ENCODE measurements around the gene MRGPRD. TPM values are rescaled to one million over a fixed set of nuclear protein-coding genes. Genes with fewer than 3 reads are reported as not detected.

The MRGPRD gene
- total and polyA plus RNA-seq, 4 donors, result not detected

DNA sequence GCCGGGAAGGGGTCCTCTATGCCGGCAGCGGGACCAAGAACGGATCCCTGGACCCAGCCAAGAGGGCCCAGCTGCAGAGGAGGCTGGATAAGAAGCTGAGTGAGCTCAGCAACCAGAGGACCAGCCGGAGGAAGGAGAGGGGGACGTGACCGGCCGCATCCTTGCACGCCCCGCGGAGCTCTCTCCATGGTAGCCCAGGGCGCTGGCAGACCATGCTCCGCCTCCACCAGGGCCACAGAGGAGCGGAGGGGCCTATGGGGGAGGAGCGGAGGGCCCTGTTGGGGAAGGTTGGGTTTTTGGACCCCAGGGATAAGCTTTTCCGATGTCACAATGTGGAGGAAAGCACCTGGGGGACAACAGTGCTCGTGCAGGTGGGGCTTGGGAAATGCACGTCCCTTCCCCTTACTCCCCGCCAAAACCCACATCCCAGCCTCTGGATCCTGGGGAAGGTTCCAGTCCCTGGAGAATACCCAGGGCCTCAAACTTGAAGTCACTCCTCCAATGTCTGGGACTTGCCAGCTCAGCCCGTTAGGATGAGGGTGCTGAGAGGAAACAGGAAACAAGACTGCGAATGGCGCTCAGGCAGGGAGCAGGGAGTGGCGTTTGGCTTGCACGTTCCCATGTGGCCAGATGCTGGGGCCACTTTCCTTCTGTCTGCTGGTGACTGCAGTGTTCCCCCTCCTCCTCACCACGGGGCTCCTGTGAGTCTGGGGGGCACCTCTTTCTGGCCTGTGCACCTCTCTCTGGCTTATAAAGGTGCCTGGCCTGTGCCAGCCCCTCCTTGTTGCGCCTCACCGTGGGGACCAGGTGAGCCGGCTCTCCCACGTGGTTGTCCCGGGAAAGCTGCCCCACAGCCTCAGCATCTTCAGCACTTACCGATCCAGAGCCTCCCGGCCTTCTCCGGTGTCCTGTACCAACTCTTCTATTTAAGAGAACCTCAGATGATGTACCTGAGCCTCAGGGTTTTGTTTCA lies 40.9 kb downstream of the MRGPRD start:
- no peak for DNase-seq (ENCODE audit: low spot score)

DNA sequence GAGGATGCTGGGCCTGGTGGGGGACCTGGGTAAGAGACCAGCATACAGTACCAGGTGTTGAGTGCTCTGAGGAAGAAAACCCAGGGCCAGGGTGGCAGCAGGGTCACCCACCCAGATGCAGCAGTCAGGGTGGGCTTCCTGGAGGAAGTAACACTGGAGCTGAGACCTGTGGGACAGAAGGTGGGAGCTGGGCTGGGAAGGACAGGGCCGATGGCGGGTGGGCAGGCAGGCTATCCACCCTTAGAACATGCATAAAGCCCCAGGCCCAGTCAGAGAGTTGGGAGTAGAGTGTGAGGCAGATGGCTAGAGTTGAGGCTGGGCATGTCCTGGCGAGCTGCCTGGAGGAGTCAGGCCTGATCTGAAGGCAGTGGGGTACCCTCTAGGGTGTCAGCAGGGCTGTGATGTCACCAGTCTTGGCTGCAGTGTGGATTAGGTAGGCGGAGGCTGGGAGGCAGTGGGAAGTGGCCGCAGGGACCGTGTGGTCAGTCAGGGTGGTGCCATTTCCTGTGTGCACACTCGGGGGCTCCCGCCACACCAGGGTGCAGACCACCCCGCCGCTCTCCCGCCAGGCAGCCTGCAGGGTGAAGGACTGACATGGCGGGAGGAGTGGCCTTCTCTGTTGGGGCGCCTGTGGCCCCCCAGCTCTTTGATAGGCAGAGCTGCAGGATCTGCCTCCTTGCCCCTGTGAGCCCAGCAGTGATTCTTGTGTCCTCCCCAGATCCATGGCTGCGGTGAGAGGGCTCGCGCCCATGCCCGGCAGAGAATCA lies 41.8 kb downstream of the MRGPRD start:
- peaks cover 23 to 56% (median 26%) of the 10 kb centered on the region in 4 donors for H3K36me3 ChIP-seq (ENCODE audit: control insufficient read depth in 4 of 4, insufficient read depth in 3 of 4, low read depth in 1 of 4, low read length in 3 of 4)
- no peak for DNase-seq (ENCODE audit: low spot score)

More for the DNA sequence above, 40.9 kb downstream of the MRGPRD start:
- H3K36me3 ChIP-seq (ENCODE audit: control insufficient read depth in 4 of 4, insufficient read depth in 3 of 4, low read depth in 1 of 4, low read length in 3 of 4), result peaks cover 17 to 49% (median 23%) of the 10 kb centered on the region in 4 donors
- no peak overlapping the region for H3K27ac ChIP-seq (ENCODE audit: low read depth in 1 of 2, low read length in 2 of 2)
- H3K9ac ChIP-seq (ENCODE audit: low read depth in 1 of 2, low read length in 2 of 2), result no peak overlapping the region
- WGBS, result 89% methylated on average over 33 of the region's 33 CpGs
- H3K9me3 ChIP-seq (ENCODE audit: control insufficient read depth in 4 of 4, low read length in 3 of 4), result no peaks in the 10 kb centered on the region
- H3K27me3 ChIP-seq (ENCODE audit: control insufficient read depth in 4 of 4, insufficient read depth in 4 of 4, low read length in 3 of 4), result no peaks in the 10 kb centered on the region
- no peak overlapping the region for H3K4me3 ChIP-seq (ENCODE audit: low read depth in 1 of 3, low read length in 3 of 3)
- H3K4me1 ChIP-seq (ENCODE audit: control insufficient read depth in 4 of 4, insufficient read depth in 4 of 4, low read length in 3 of 4), result no peaks in the 10 kb centered on the region
- TF ChIP-seq, protein P1, sequence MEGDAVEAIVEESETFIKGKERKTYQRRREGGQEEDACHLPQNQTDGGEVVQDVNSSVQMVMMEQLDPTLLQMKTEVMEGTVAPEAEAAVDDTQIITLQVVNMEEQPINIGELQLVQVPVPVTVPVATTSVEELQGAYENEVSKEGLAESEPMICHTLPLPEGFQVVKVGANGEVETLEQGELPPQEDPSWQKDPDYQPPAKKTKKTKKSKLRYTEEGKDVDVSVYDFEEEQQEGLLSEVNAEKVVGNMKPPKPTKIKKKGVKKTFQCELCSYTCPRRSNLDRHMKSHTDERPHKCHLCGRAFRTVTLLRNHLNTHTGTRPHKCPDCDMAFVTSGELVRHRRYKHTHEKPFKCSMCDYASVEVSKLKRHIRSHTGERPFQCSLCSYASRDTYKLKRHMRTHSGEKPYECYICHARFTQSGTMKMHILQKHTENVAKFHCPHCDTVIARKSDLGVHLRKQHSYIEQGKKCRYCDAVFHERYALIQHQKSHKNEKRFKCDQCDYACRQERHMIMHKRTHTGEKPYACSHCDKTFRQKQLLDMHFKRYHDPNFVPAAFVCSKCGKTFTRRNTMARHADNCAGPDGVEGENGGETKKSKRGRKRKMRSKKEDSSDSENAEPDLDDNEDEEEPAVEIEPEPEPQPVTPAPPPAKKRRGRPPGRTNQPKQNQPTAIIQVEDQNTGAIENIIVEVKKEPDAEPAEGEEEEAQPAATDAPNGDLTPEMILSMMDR (IDR thresholded peaks at IDR 0.05; ENCODE audit: low read depth, low read length, missing input control), result no peak
- no peak for TF ChIP-seq EGR1 (IDR thresholded peaks at IDR 0.05; ENCODE audit: low read depth in 2 of 2)
- no peak for TF ChIP-seq HNF4G (IDR thresholded peaks at IDR 0.05)
- no peak for TF ChIP-seq TAF1 (conservative IDR thresholded peaks at IDR 0.05)

DNA sequence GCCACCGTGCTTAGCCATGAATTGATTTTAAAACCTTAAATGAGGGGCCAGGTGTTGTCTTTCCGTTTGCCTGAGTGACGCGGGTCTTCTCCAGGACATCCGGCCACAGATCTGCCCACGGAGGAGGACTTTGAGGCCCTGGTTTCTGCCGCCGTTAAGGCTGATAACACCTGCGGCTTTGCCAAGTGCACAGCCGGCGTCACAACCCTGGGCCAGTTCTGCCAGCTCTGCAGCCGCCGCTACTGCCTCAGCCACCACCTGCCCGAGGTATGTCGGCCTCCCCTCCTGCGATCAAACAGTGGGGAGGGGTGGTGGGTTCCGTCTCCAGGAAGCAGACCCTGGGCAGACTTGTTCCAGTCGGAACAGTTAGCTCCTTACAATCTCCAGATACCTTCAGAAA lies 42.7 kb downstream of the MRGPRD start:
- Histone ChIP-seq H3K4me3 (ENCODE audit: low read depth in 1 of 3, low read length in 3 of 3) (no peak overlapping the region), H3K36me3 (ENCODE audit: control insufficient read depth in 4 of 4, insufficient read depth in 3 of 4, low read depth in 1 of 4, low read length in 3 of 4) (peaks cover 25 to 65% (median 27%) of the 10 kb centered on the region in 4 donors), H3K27ac (ENCODE audit: low read depth in 1 of 2, low read length in 2 of 2) (no peak overlapping the region), H3K9me3 (ENCODE audit: control insufficient read depth in 4 of 4, low read length in 3 of 4) (no peaks in the 10 kb centered on the region), H3K27me3 (ENCODE audit: control insufficient read depth in 4 of 4, insufficient read depth in 4 of 4, low read length in 3 of 4) (no peaks in the 10 kb centered on the region), H3K4me1 (ENCODE audit: control insufficient read depth in 4 of 4, insufficient read depth in 4 of 4, low read length in 3 of 4) (no peaks in the 10 kb centered on the region), H3K9ac (ENCODE audit: low read depth in 1 of 2, low read length in 2 of 2) (no peak overlapping the region)
- DNase-seq (ENCODE audit: low spot score), result no peak
- WGBS, result 93% methylated on average over 18 of the region's 18 CpGs
- TF ChIP-seq JUND (IDR thresholded peaks at IDR 0.05) (no peak), HNF4G (IDR thresholded peaks at IDR 0.05) (no peak), NR2F2 (IDR thresholded peaks at IDR 0.05) (no peak), RXRA (IDR thresholded peaks at IDR 0.05) (no peak), SP1 (IDR thresholded peaks at IDR 0.05) (no peak), HNF4A (conservative IDR thresholded peaks at IDR 0.05) (no peak), FOXA1 (IDR thresholded peaks at IDR 0.05) (no peak), FOXA2 (IDR thresholded peaks at IDR 0.05) (no peak), GABPA (IDR thresholded peaks at IDR 0.05 in 1 of 2, conservative IDR thresholded peaks at IDR 0.05 in 1 of 2) (no peak), EGR1 (IDR thresholded peaks at IDR 0.05; ENCODE audit: low read depth in 2 of 2) (no peak), YY1 (IDR thresholded peaks at IDR 0.05) (no peak), RAD21 (IDR thresholded peaks at IDR 0.05) (no peak), TAF1 (conservative IDR thresholded peaks at IDR 0.05) (no peak)
- TF ChIP-seq, protein P2, sequence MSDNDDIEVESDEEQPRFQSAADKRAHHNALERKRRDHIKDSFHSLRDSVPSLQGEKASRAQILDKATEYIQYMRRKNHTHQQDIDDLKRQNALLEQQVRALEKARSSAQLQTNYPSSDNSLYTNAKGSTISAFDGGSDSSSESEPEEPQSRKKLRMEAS (IDR thresholded peaks at IDR 0.05), result no peak
- TF ChIP-seq, protein P1 (IDR thresholded peaks at IDR 0.05; ENCODE audit: low read depth, low read length, missing input control), result no peak
- TF ChIP-seq, protein P3, sequence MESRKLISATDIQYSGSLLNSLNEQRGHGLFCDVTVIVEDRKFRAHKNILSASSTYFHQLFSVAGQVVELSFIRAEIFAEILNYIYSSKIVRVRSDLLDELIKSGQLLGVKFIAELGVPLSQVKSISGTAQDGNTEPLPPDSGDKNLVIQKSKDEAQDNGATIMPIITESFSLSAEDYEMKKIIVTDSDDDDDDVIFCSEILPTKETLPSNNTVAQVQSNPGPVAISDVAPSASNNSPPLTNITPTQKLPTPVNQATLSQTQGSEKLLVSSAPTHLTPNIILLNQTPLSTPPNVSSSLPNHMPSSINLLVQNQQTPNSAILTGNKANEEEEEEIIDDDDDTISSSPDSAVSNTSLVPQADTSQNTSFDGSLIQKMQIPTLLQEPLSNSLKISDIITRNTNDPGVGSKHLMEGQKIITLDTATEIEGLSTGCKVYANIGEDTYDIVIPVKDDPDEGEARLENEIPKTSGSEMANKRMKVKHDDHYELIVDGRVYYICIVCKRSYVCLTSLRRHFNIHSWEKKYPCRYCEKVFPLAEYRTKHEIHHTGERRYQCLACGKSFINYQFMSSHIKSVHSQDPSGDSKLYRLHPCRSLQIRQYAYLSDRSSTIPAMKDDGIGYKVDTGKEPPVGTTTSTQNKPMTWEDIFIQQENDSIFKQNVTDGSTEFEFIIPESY (IDR thresholded peaks at IDR 0.05), result no peak

More for the DNA sequence above, 41.8 kb downstream of the MRGPRD start:
- Histone ChIP-seq H3K9me3 (ENCODE audit: control insufficient read depth in 4 of 4, low read length in 3 of 4) (no peaks in the 10 kb centered on the region), H3K4me3 (ENCODE audit: low read depth in 1 of 3, low read length in 3 of 3) (no peak overlapping the region), H3K27me3 (ENCODE audit: control insufficient read depth in 4 of 4, insufficient read depth in 4 of 4, low read length in 3 of 4) (no peaks in the 10 kb centered on the region), H3K9ac (ENCODE audit: low read depth in 1 of 2, low read length in 2 of 2) (no peak overlapping the region), H3K4me1 (ENCODE audit: control insufficient read depth in 4 of 4, insufficient read depth in 4 of 4, low read length in 3 of 4) (no peaks in the 10 kb centered on the region), H3K27ac (ENCODE audit: low read depth in 1 of 2, low read length in 2 of 2) (no peak overlapping the region)
- TF ChIP-seq EGR1 (IDR thresholded peaks at IDR 0.05; ENCODE audit: low read depth in 2 of 2) (no peak), SP1 (IDR thresholded peaks at IDR 0.05) (no peak), HNF4G (IDR thresholded peaks at IDR 0.05) (no peak), RXRA (IDR thresholded peaks at IDR 0.05) (no peak)
- WGBS, result 94% methylated on average over 17 of the region's 17 CpGs
